Epithelial cell of esophagus (primary cell): ENCODE data around the gene AHNAK.

Experiments
- DNase-seq: peaks from one replicate; pipeline ENCODE4 v3.0.0; 2010; ENCODE audit warnings: low read depth
- H3K4me3 ChIP-seq: 2 replicates; pipeline ENCODE4 v1.5.1; 2011; ENCODE audit warnings: mild to moderate bottlenecking, low read length, control low read depth
- CTCF ChIP-seq: IDR thresholded peaks from 2 replicates; pipeline ENCODE4 v1.5.1; 2011; ENCODE audit warnings: low read depth, mild to moderate bottlenecking, low read length, control low read depth, inconsistent platforms; ENCODE audit not compliant: insufficient read depth; ENCODE audit errors: missing control alignments

AHNAK gene

GRCh38 chr11:62532096-62532495, 14.5 kb downstream of the AHNAK start:
- no peak overlapping the region for H3K4me3 ChIP-seq
- DNase-seq = no peak
- TF ChIP-seq CTCF = no peak

GRCh38 chr11:62516736-62517371, 29.8 kb downstream of the AHNAK start:
- H3K4me3 ChIP-seq = no peak overlapping the region
- TF ChIP-seq CTCF = no peak
- DNase-seq = no peak

- H3K4me3 ChIP-seq = no peak overlapping the region
- DNase-seq = peak; percentile 19
- TF ChIP-seq CTCF = no peak
Observed at GRCh38 chr11:62514151-62514550, 32.5 kb downstream of the AHNAK start.

GRCh38 chr11:62513626-62514025, 33.0 kb downstream of the AHNAK start:
- DNase-seq = no peak
- no peak for TF ChIP-seq CTCF

GRCh38 chr11:62512961-62513360, 33.6 kb downstream of the AHNAK start:
- no peak for TF ChIP-seq CTCF
- no peak for DNase-seq
- H3K4me3 ChIP-seq = no peak overlapping the region

More at GRCh38 chr11:62513626-62514025, 33.0 kb downstream of the AHNAK start:
- H3K4me3 ChIP-seq = no peak overlapping the region

- TF ChIP-seq CTCF = peak; percentile 59
- H3K4me3 ChIP-seq = no peak overlapping the region
- DNase-seq = peak; percentile 66
Observed at GRCh38 chr11:62508336-62509058, 38.1 kb downstream of the AHNAK start.

GRCh38 chr11:62507125-62507422, 39.5 kb downstream of the AHNAK start:
- DNase-seq = no peak
- TF ChIP-seq CTCF = no peak
- no peak overlapping the region for H3K4me3 ChIP-seq
